HEK293T (cell line): ENCODE measurements around the gene LURAP1L.

Experiments
- CTCF ChIA-PET: fragments of 350-600 bp; formaldehyde crosslinking; extraction: SDS; loops from one replicate; lab custom pipeline; 2021; ENCODE audit warnings: antibody characterized with exemption, inconsistent platforms; lab: Yijun Ruan, JAX
- POLR2A ChIA-PET: fragments of 350-600 bp; formaldehyde crosslinking; extraction: SDS; loops from one replicate; lab custom pipeline; 2020; ENCODE audit warnings: antibody characterized with exemption, inconsistent platforms; lab: Yijun Ruan, JAX
- DNase-seq: peaks from one replicate; pipeline ENCODE4 v3.0.0; 2012; ENCODE audit warnings: mixed read lengths; ENCODE audit errors: extremely low spot score
- ARNT ChIP-seq: fragments of 450-650 bp; IDR thresholded peaks from 2 replicates; pipeline ENCODE4 v1.6.1; 2017; ENCODE audit warnings: mild to moderate bottlenecking
- BHLHE40 ChIP-seq: fragments of 450-650 bp; IDR thresholded peaks from 2 replicates; pipeline ENCODE4 v1.6.1; 2016; ENCODE audit warnings: mild to moderate bottlenecking, moderate library complexity, borderline replicate concordance
- CTBP1 ChIP-seq: fragments of 450-650 bp; IDR thresholded peaks from 2 replicates; pipeline ENCODE4 v1.6.1; 2016; ENCODE audit warnings: borderline replicate concordance
- ELF4 ChIP-seq: fragments of 450-650 bp; IDR thresholded peaks from 2 replicates; pipeline ENCODE4 v1.6.1; 2017; ENCODE audit warnings: antibody characterized with exemption
- FOXA1 ChIP-seq: fragments of 450-650 bp; IDR thresholded peaks from 2 replicates; pipeline ENCODE4 v1.6.1; 2016; ENCODE audit warnings: mild to moderate bottlenecking
- FOXK2 ChIP-seq: fragments of 450-650 bp; IDR thresholded peaks from 2 replicates; pipeline ENCODE4 v1.6.1; 2016; ENCODE audit warnings: mild to moderate bottlenecking
- FOXM1 ChIP-seq: fragments of 450-650 bp; IDR thresholded peaks from 2 replicates; pipeline ENCODE4 v1.6.1; 2017; ENCODE audit warnings: mild to moderate bottlenecking, borderline replicate concordance
- HDGF ChIP-seq: fragments of 450-650 bp; IDR thresholded peaks from 2 replicates; pipeline ENCODE4 v1.6.1; 2017; ENCODE audit warnings: antibody characterized with exemption, borderline replicate concordance
- L3MBTL2 ChIP-seq: fragments of 450-650 bp; conservative IDR thresholded peaks from 2 replicates; pipeline ENCODE4 v1.6.1; 2016; ENCODE audit warnings: mild to moderate bottlenecking
- LEF1 ChIP-seq: fragments of 450-650 bp; IDR thresholded peaks from 2 replicates; pipeline ENCODE4 v1.6.1; 2017; ENCODE audit warnings: mild to moderate bottlenecking, borderline replicate concordance
- NFRKB ChIP-seq: fragments of 450-650 bp; IDR thresholded peaks from 2 replicates; pipeline ENCODE4 v1.6.1; 2016; ENCODE audit warnings: mild to moderate bottlenecking, moderate library complexity
- PKNOX1 ChIP-seq: fragments of 450-650 bp; IDR thresholded peaks from 2 replicates; pipeline ENCODE4 v1.6.1; 2016
- SP1 ChIP-seq: fragments of 450-650 bp; IDR thresholded peaks from 2 replicates; pipeline ENCODE4 v1.6.1; 2017
- SUZ12 ChIP-seq: fragments of 450-650 bp; IDR thresholded peaks from 2 replicates; pipeline ENCODE4 v1.6.1; 2016; ENCODE audit warnings: mild to moderate bottlenecking
- TARDBP ChIP-seq: fragments of 450-650 bp; IDR thresholded peaks from 2 replicates; pipeline ENCODE4 v1.6.1; 2016
- ZNF384 ChIP-seq: fragments of 450-650 bp; IDR thresholded peaks from 2 replicates; pipeline ENCODE4 v1.6.1; 2016

LURAP1L gene

GRCh38 chr9:12794101-12794799, 19.4 kb downstream of the LURAP1L start:
- ChIA-PET CTCF (no interaction called here), POLR2A (interaction anchor here (1.4 kb wide), 1 partner anchor 9 kb away, joined by 5 read pairs; no protein-coding TSS in a partner anchor)
- no peak for TF ChIP-seq ZNF384
- TF ChIP-seq FOXM1: no peak
- no peak for TF ChIP-seq SUZ12
- no peak for TF ChIP-seq SP1
- no peak for TF ChIP-seq FOXK2
- TF ChIP-seq L3MBTL2: no peak
- DNase-seq: no peak

- CTCF ChIA-PET: interaction anchor here (0.6 kb wide), 1 partner anchor 25 kb away, joined by 3 read pairs; no protein-coding TSS in a partner anchor
Observed at GRCh38 chr9:12796601-12797000, 21.8 kb downstream of the LURAP1L start.

GRCh38 chr9:12797037-12797436, 22.2 kb downstream of the LURAP1L start:
- TF ChIP-seq NFRKB (no peak), ZNF384 (no peak), HDGF (no peak), CTBP1 (no peak), SUZ12 (no peak), TARDBP (no peak), ELF4 (no peak), SP1 (no peak), FOXK2 (no peak), FOXM1 (no peak), FOXA1 (no peak), BHLHE40 (no peak), LEF1 (no peak), L3MBTL2 (no peak), PKNOX1 (no peak)
- CTCF ChIA-PET: interaction anchor here (0.6 kb wide), 2 partner anchors 25 to 190 kb away, joined by 3 read pairs; no protein-coding TSS in a partner anchor
- no peak for DNase-seq
- POLR2A ChIA-PET: no interaction called here

More at GRCh38 chr9:12796601-12797000, 21.8 kb downstream of the LURAP1L start:
- no peak for DNase-seq
- TF ChIP-seq ZNF384: no peak
- TF ChIP-seq NFRKB: no peak
- no peak for TF ChIP-seq PKNOX1
- TF ChIP-seq L3MBTL2: no peak
- no peak for TF ChIP-seq HDGF
- TF ChIP-seq CTBP1: no peak
- TF ChIP-seq BHLHE40: no peak
- no peak for TF ChIP-seq FOXA1
- TF ChIP-seq ELF4: no peak
- no peak for TF ChIP-seq SUZ12
- TF ChIP-seq FOXK2: no peak
- TF ChIP-seq SP1: no peak
- TF ChIP-seq ARNT: no peak
- TF ChIP-seq LEF1: no peak
- no peak for TF ChIP-seq TARDBP
- no peak for TF ChIP-seq FOXM1
- POLR2A ChIA-PET: no interaction called here

- ChIA-PET CTCF (interaction anchor here (0.6 kb wide), 1 partner anchor 87 kb away, joined by 3 read pairs; no protein-coding TSS in a partner anchor), POLR2A (interaction anchor here (0.6 kb wide), 1 partner anchor 13 kb away, joined by 3 read pairs; no protein-coding TSS in a partner anchor)
- no peak for DNase-seq
- no peak for TF ChIP-seq ELF4
- TF ChIP-seq BHLHE40: no peak
- TF ChIP-seq PKNOX1: no peak
- TF ChIP-seq FOXM1: no peak
- TF ChIP-seq ARNT: no peak
- TF ChIP-seq LEF1: no peak
- no peak for TF ChIP-seq TARDBP
- TF ChIP-seq FOXK2: no peak
- no peak for TF ChIP-seq SUZ12
- no peak for TF ChIP-seq HDGF
Observed at GRCh38 chr9:12798066-12798770, 23.4 kb downstream of the LURAP1L start.

- TF ChIP-seq ELF4 (no peak), CTBP1 (no peak), BHLHE40 (no peak), PKNOX1 (no peak), ARNT (no peak), LEF1 (no peak), FOXK2 (no peak), SP1 (no peak), NFRKB (no peak), FOXA1 (no peak), L3MBTL2 (no peak), TARDBP (no peak), ZNF384 (no peak), FOXM1 (no peak), HDGF (no peak), SUZ12 (no peak)
- POLR2A ChIA-PET: no interaction called here
- CTCF ChIA-PET: no interaction called here
- DNase-seq: no peak
Observed at GRCh38 chr9:12801187-12801586, 26.4 kb downstream of the LURAP1L start.
